CD14-positive monocyte (primary cell): Measurements from ENCODE around the gene SPSB2. TPM values are rescaled to one million over a fixed set of nuclear protein-coding genes. Genes with fewer than 3 reads are reported as not detected.
A peak's percentile ranks its signal among the peaks of the same experiment; 100 is the strongest.

Experiments used
- DNase-seq, 3 donors: peaks; one replicate each; pipeline ENCODE4 v3.0.0-alpha.2; 2011 to 2022
- H2AFZ ChIP-seq: 2 replicates; pipeline ENCODE4 v1.6.0; 2012; ENCODE audit warnings: mild to moderate bottlenecking, low read depth, low read length, inconsistent platforms; ENCODE audit not compliant: insufficient read depth, poor library complexity, severe bottlenecking
- H3K27ac ChIP-seq, 2 donors: 1 replicate in 1 of 2; 2 replicates in 1 of 2; pipeline ENCODE4 v1.5.1; 2012 to 2013; ENCODE audit warnings: low read length in 2 of 2, control low read depth in 1 of 2, inconsistent platforms in 1 of 2, low read depth in 1 of 2, mild to moderate bottlenecking in 1 of 2
- H3K27me3 ChIP-seq, 2 donors: one replicate each; pipeline versions ENCODE4 v1.6.0 to v1.6.1; 2011 to 2013; ENCODE audit warnings: low read length in 2 of 2; ENCODE audit not compliant: control insufficient read depth in 2 of 2, insufficient read depth in 2 of 2
- H3K36me3 ChIP-seq, 2 donors: replicated peaks in 1 of 2; 1 replicate in 1 of 2; 2 replicates in 1 of 2; pipeline versions ENCODE4 v1.5.1 to v1.6.1; 2012 to 2013; ENCODE audit warnings: low read length in 2 of 2, control low read depth in 1 of 2, inconsistent platforms in 1 of 2, mild to moderate bottlenecking in 1 of 2; ENCODE audit not compliant: insufficient read depth in 2 of 2, control insufficient read depth in 1 of 2
- H3K4me1 ChIP-seq, 2 donors: 1 replicate in 1 of 2; 2 replicates in 1 of 2; pipeline versions ENCODE4 v1.5.1 to v1.6.1; 2012 to 2013; ENCODE audit warnings: low read length in 2 of 2, control low read depth in 1 of 2, inconsistent platforms in 1 of 2, mild to moderate bottlenecking in 1 of 2, moderate library complexity in 1 of 2; ENCODE audit not compliant: insufficient read depth in 2 of 2, control insufficient read depth in 1 of 2
- H3K4me2 ChIP-seq: replicated peaks from 2 replicates; pipeline ENCODE3; 2012; ENCODE audit warnings: low read length, moderate library complexity, mild to moderate bottlenecking; ENCODE audit not compliant: poor library complexity, severe bottlenecking; ENCODE audit errors: extremely low read depth
- H3K4me3 ChIP-seq, 3 experiments: fragments of 200-600 bp in 1 of 3; sonication (generic) in 1 of 3; replicated peaks in 1 of 3; 1 replicate in 2 of 3; 2 replicates in 1 of 3; pipeline ENCODE4 v1.5.1; 2011 to 2013; ENCODE audit warnings: low read length in 3 of 3, mild to moderate bottlenecking in 3 of 3, control low read depth in 2 of 3, low read depth in 2 of 3, inconsistent platforms in 1 of 3, moderate library complexity in 1 of 3
- H3K79me2 ChIP-seq: 2 replicates; pipeline ENCODE4 v1.6.0; 2012; ENCODE audit warnings: mild to moderate bottlenecking, control low read depth, inconsistent platforms, low read length, moderate library complexity; ENCODE audit not compliant: insufficient read depth
- H3K9ac ChIP-seq: 2 replicates; pipeline ENCODE4 v1.6.0; 2017; ENCODE audit warnings: low read length, mild to moderate bottlenecking; ENCODE audit not compliant: insufficient read depth, poor library complexity, severe bottlenecking
- H3K9me3 ChIP-seq, 2 donors: replicated peaks in 1 of 2; 1 replicate in 1 of 2; 2 replicates in 1 of 2; pipeline versions ENCODE4 v1.5.1 to v1.6.1; 2012 to 2013; ENCODE audit warnings: low read length in 2 of 2, control low read depth in 1 of 2; ENCODE audit not compliant: control insufficient read depth in 1 of 2, insufficient read depth in 1 of 2
- H4K20me1 ChIP-seq: 2 replicates; pipeline ENCODE4 v1.6.0; 2012; ENCODE audit warnings: mild to moderate bottlenecking, low read length, control low read depth, moderate library complexity; ENCODE audit not compliant: insufficient read depth
- H3K27ac Mint-ChIP-seq, 7 donors: one replicate each; pipeline ENCODE4 v1.8.0; 2020; ENCODE audit warnings: mild to moderate bottlenecking in 7 of 7, mixed read lengths in 7 of 7, moderate library complexity in 6 of 7, inconsistent platforms in 2 of 7
- H3K27me3 Mint-ChIP-seq, 3 donors: one replicate each; pipeline ENCODE4 v1.8.0; 2021 to 2022; ENCODE audit warnings: low read depth in 3 of 3, mild to moderate bottlenecking in 3 of 3, mixed read lengths in 3 of 3, moderate library complexity in 3 of 3, inconsistent platforms in 1 of 3
- H3K36me3 Mint-ChIP-seq, 2 donors: one replicate each; pipeline ENCODE4 v1.8.0; 2020; ENCODE audit warnings: mixed read lengths in 2 of 2, inconsistent platforms in 1 of 2, mild to moderate bottlenecking in 1 of 2
- H3K4me1 Mint-ChIP-seq: one replicate; pipeline ENCODE4 v1.8.0; 2020; ENCODE audit warnings: mild to moderate bottlenecking, mixed read lengths
- H3K4me3 Mint-ChIP-seq, 2 donors: one replicate each; pipeline ENCODE4 v1.8.0; 2020; ENCODE audit warnings: mild to moderate bottlenecking in 2 of 2, mixed read lengths in 2 of 2, moderate library complexity in 1 of 2
- H3K9me3 Mint-ChIP-seq, 7 donors: one replicate each; pipeline ENCODE4 v1.8.0; 2020 to 2022; ENCODE audit warnings: mixed read lengths in 7 of 7, mild to moderate bottlenecking in 6 of 7, moderate library complexity in 6 of 7, inconsistent platforms in 2 of 7
- CTCF ChIP-seq: fragments of 200-600 bp; IDR thresholded peaks from one replicate; pipeline ENCODE4 v1.8.0; 2022; ENCODE audit warnings: antibody characterized with exemption, mild to moderate bottlenecking
- WGBS: methylation state at CpG from one replicate; pipeline ENCODE4 v1.1.5; 2013; ENCODE audit warnings: missing lambda C conversion rate; ENCODE audit not compliant: insufficient coverage; 5-methylcytosine and 5-hydroxymethylcytosine counted together
- intact Hi-C, 2 donors: fragments of 100-400 bp; cut with micrococcal nuclease; formaldehyde crosslinking; loops; one replicate each; pipeline versions ENCODE4 v1.15.0 to v1.15.1; 2023
- polyA plus RNA-seq, 3 donors: library from polyadenylated mRNA; depleted of rRNA in 1 of 3; unstranded in 2 of 3; stranded (reverse) in 1 of 3; fragments of 300-500 nt in 2 of 3; fragments of >200 nt in 1 of 3; fragmentation: Illumina TruSeq in 2 of 3; gene quantifications; 1 replicate in 2 of 3; 2 replicates in 1 of 3; pipeline ENCODE4 v1.2.3, GENCODE V29; 2012 to 2021

The SPSB2 gene
- polyA plus RNA-seq, 3 donors = 4.7 to 6.9 (median 6.6) TPM

GRCh38 chr12:6826734-6827436 lies 46.2 kb downstream of the SPSB2 start:
- H3K27me3 ChIP-seq = peaks cover 12 to 56% of the 10 kb centered on the region in 2 donors
- H3K4me1 ChIP-seq = peaks cover 21 to 46% of the 10 kb centered on the region in 2 donors
- Mint-ChIP-seq H3K27me3 (peaks cover 55 to 75% (median 58%) of the 10 kb centered on the region in 3 donors), H3K4me3 (peak overlapping the region; percentile 63 to 84), H3K9me3 (peaks cover 0 to 12% (median 8%) of the 10 kb centered on the region in 7 donors), H3K4me1 (peaks cover 39% of the 10 kb centered on the region), H3K36me3 (peaks cover 16 to 26% of the 10 kb centered on the region in 2 donors), H3K27ac (no peak overlapping the region)
- no peak for DNase-seq
- no peak overlapping the region for H3K9ac ChIP-seq
- H3K27ac ChIP-seq = no peak overlapping the region
- H3K36me3 ChIP-seq = no peaks in the 10 kb centered on the region
- WGBS = 96% methylated on average over 22 of the region's 22 CpGs
- no peak for TF ChIP-seq CTCF
- H3K4me3 ChIP-seq = no peak overlapping the region
- H3K9me3 ChIP-seq = peaks cover 0 to 6% of the 10 kb centered on the region in 2 donors
- H3K79me2 ChIP-seq = peaks cover 5% of the 10 kb centered on the region
- H4K20me1 ChIP-seq = peaks cover 29% of the 10 kb centered on the region
- intact Hi-C loops = loop anchor here (5.0 kb wide), 3 partner anchors 35 to 205 kb away; no protein-coding TSS in a partner anchor
- no peak overlapping the region for H3K4me2 ChIP-seq
- no peak overlapping the region for H2AFZ ChIP-seq

- Mint-ChIP-seq H3K4me3 (peak overlapping the region in 1 of 2 donors; percentile 84), H3K9me3 (peaks cover 0 to 12% (median 8%) of the 10 kb centered on the region in 7 donors), H3K4me1 (peaks cover 42% of the 10 kb centered on the region), H3K27ac (peak overlapping the region in 1 of 7 donors; percentile 25), H3K36me3 (peaks cover 16 to 26% of the 10 kb centered on the region in 2 donors), H3K27me3 (peaks cover 50 to 69% (median 52%) of the 10 kb centered on the region in 3 donors)
- no peak for TF ChIP-seq CTCF
- H3K27me3 ChIP-seq = peaks cover 12 to 56% of the 10 kb centered on the region in 2 donors
- H3K4me2 ChIP-seq = no peak overlapping the region
- peaks cover 23 to 49% of the 10 kb centered on the region in 2 donors for H3K4me1 ChIP-seq
- no peak overlapping the region for H2AFZ ChIP-seq
- H3K4me3 ChIP-seq = no peak overlapping the region
- H4K20me1 ChIP-seq = peaks cover 29% of the 10 kb centered on the region
- no peak overlapping the region for H3K9ac ChIP-seq
- intact Hi-C loops = loop anchor here (5.0 kb wide), 3 partner anchors 34 to 204 kb away; no protein-coding TSS in a partner anchor
- H3K9me3 ChIP-seq = peaks cover 0 to 6% of the 10 kb centered on the region in 2 donors
- DNase-seq = no peak
- 100% methylated on average over 6 of the region's 17 CpGs for WGBS
- H3K27ac ChIP-seq = no peak overlapping the region
- H3K36me3 ChIP-seq = no peaks in the 10 kb centered on the region
- peaks cover 5% of the 10 kb centered on the region for H3K79me2 ChIP-seq
Observed at GRCh38 chr12:6826125-6826733, 46.9 kb downstream of the SPSB2 start.
